HG03575 (cell line): ENCODE measurements around the gene PLAAT1.

Source experiments
- ATAC-seq: cut with Tn5 transposase; IDR thresholded peaks from one replicate; pipeline ENCODE4 v1.9.1; 2021; ENCODE audit not compliant: unreplicated experiment, insufficient number of reproducible peaks, low FRiP score; ENCODE audit errors: extremely low read depth

PLAAT1 gene

GRCh38 chr3:193240850-193241706, at the start of gene PLAAT1:
PLAAT1 (plus strand) TSS chr3:193241222; CDS start chr3:193255651, 14,429 bp downstream.
- no peak for ATAC-seq

GRCh38 chr3:193194371-193194770, 46.7 kb upstream of the PLAAT1 start:
- no peak for ATAC-seq

DNA sequence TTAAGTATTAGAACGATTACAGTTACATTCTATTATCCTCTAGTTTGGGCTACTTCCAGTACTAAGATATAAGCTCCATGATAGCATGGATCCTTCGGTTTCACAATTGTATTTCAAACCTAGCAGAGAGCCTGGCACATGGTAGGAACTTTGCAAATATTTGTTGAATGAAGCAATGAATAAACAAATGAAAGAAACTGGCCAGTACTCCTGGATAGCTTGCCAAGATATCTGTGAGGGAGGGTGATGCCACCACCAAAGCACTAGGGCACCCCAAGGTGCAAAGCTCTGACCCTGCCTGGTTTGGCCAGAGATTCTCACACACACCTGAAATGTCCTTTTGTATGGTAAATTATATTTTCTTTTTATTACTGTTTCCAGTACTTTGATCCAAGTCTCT, 44.3 kb upstream of the PLAAT1 start:
- no peak for ATAC-seq

GRCh38 chr3:193207290-193208273, 33.4 kb upstream of the PLAAT1 start:
- no peak for ATAC-seq

DNA sequence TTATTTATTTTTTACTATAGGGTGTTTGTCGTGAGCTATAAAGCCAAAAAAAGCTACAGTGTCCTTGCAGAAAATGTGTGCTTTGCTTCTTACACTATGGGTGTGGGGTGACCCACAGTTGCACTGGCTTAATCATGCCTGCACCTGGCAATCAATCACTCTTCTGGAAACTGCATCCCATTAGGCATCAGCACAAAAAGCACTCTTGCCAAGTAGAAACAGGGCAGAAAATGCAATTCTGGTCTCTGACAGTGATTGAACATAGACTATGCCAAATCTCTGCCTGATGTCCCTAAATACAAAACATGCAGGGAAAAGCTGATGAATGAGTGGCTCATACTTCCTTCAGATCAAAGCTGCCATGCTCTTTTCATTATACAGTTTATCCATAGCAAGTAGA, 30.4 kb upstream of the PLAAT1 start:
- no peak for ATAC-seq

- no peak for ATAC-seq
Measured at GRCh38 chr3:193211173-193211572, 29.8 kb upstream of the PLAAT1 start.

DNA sequence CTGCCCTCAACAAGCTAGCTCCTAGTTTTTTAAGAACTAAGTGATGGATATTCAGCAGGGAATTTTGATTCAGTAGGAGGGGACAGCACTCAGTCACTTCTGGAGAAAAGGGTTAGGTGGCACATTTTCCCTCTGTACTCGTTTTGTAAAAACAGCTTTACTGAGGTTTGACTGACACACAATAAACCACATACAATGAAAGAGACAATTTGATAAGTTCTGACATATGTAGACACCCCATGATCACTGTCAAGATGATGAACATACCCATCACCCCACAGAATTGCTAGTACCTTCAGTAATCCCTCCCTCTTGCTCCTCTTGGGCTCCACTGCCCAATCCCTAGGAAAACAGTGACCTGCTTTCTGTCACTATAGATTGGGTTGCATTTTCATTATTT, 29.0 kb upstream of the PLAAT1 start:
- no peak for ATAC-seq

DNA sequence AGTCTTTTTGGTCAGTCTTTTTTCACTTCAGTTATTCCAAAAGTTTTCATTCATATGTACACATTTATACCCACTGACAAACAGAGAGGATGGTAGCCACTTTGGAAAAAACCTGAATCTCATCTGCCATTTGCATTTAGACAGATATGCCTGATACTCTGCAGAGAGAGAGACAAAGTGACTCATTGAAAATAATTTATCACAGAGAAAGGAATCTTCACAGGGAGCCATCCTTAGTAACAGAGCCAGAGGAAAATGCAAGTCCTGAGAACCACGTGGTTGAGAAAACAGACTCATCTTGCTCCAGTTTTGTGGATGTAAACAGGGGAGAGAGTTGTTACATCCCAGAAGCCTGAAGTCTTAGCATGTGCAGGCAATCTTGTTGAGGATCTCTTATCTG, 28.2 kb upstream of the PLAAT1 start:
- ATAC-seq, result no peak

GRCh38 chr3:193214445-193214844, 26.6 kb upstream of the PLAAT1 start:
- ATAC-seq, result no peak

DNA sequence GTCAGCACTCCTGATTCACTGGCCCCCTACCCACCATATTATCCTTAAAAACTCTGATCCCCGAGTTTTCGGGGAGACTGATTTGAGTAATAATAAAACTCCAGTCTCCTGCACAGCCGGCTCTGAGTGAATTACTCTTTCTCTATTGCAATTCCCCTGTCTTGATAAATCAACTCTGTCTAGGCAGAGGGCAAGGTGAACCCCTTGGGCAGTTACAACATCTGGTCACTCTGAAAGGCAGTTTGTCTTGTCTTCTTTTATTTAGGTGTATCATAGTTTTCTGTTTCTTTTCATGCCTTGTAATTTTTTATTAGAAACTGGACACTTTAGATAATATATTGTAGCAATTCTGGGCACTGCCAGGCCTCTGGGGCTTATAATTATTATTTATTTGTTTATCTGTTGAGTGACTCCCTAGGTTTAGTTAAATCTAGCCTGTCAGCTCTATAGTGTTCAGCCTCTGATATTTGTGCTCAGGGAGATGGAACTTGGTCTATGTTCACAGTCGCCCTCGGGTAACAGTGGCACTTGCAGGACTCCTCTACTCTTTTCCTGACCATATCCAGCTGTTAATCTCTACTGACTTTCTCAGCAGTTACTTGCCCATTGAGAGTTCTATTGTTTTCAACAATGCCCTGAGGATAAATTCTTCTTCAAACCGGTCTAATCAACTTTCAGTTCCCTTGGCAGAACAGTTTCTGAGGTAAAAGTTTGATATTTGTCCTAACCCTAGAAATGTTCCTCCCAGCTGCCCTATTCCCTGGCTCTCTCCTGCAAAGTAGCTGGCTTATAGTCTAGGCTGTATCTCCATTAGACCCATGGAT, 15.5 kb upstream of the PLAAT1 start:
- no peak for ATAC-seq

- ATAC-seq, result no peak
Measured at GRCh38 chr3:193228206-193228605, 12.8 kb upstream of the PLAAT1 start.

GRCh38 chr3:193229851-193230420, 11.1 kb upstream of the PLAAT1 start:
- no peak for ATAC-seq

- no peak for ATAC-seq
Measured at GRCh38 chr3:193230610-193231009, 10.4 kb upstream of the PLAAT1 start.

DNA sequence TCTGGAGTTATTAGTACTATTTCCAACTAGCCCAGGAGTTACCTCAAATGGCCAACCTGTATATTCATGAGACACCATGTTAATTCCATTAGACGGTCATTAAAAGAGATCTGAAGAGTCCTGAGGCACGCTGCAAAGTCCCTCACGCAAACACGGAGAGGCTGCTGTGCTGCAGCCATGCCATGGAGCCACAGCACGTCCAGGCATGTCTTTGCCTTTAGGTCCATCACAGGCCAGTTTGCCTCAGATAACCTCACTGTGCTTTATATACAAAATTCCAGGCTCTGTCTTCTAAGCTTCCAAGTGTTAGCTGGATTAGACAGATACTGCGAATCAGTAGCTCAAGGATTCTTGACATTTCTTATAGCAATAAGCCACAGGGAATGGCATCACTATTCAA, 9.8 kb upstream of the PLAAT1 start:
- no peak for ATAC-seq

DNA sequence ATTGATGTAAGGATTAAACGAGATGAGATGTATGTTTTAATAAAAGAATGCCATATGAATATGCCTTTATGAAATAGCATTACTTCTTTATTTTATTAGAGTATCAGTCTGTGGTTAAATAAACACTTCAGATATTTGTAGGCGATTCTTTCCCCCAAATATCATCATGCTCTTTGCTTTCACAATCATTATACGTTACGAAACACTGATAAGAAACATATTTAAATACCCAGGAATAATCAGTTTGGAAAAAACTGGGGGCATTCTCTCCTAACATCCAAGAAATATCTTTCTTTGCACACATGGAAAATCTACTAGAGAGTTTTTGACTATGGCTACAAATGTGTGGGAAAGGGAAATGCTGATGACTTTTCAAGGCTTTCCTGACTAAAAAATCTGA, 4.4 kb upstream of the PLAAT1 start:
- no peak for ATAC-seq

DNA sequence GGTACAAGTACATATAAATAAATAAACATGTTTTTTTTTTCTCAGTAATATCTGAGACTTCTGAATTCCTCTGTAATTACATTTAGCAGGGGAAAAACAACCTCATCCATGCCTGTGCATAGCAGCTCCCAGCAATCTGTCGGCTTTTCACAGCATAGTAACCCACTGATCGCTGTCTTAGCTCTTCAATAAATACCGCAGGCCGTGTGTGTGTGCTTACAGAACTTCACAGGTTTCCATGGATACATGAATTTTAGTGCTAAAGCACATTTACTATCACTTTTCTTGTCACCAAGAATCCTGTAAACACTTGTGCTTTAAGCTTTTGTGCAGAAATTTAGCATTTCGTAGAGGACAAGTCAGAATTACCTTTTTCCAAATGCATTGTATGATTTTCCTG, 4.0 kb upstream of the PLAAT1 start:
- ATAC-seq, result no peak

GRCh38 chr3:193240436-193240849, 579 bp upstream of the PLAAT1 start:
- no peak for ATAC-seq

DNA sequence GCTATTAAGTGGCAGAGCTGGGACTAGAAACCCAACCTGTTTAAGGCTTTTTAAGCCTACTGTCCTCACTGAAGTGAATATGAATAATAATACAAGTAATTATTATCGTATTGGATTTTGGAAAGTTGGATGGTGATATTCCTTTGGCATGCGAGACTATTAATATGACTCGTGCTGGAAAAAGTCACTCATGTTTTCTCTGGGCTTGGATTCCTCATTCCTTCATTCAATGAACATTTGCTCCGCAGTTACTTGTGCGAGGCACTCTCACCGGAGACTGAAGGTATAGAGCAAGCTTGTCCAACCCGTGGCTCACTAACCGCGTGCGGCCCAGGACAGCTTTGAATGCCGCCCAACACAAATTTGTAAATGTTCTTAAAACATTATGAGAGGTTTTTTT, 694 bp downstream of the PLAAT1 start:
- no peak for ATAC-seq

DNA sequence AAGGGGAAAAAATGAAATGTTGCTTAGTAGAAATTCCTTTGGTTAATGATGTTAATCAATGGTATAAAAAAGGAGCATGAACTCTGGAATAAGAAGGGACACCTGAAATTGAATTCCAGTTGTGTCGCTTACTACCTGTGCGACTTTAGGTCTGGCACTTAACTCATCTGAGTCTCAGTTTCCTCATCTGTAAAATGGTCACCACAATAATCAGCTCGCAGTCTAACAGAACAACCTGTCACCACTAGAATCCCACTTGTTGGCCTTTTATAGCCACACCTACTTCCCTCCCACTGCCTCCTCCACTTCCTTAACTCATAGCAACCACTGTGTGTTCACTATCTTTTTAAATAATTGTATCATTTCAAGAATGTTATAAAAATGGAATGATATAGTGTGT, 2.5 kb downstream of the PLAAT1 start:
- no peak for ATAC-seq
